ENCODE measurements around the gene ATN1.
A peak's percentile ranks its signal among the peaks of the same experiment; 100 is the strongest.

- TF ChIP-seq CREB1 (IDR thresholded peaks at IDR 0.05) (0 out of 2 replicates have a peak, but pooled peaks have one; percentile 13), SP2 (IDR thresholded peaks at IDR 0.05; ENCODE audit: low read length) (no peak), CHD1 (IDR thresholded peaks at IDR 0.05; ENCODE audit: low read depth, low read length) (no peak), SIX5 (IDR thresholded peaks at IDR 0.05; ENCODE audit: low read depth, low read length) (no peak), TAF1 (IDR thresholded peaks at IDR 0.05; ENCODE audit: low read depth, low read length) (peak; percentile 77), CTCF (IDR thresholded peaks at IDR 0.05; ENCODE audit: control extremely low read depth in 1 of 3, insufficient read depth in 1 of 3, low read depth in 1 of 3, low read length in 3 of 3) (no peak), SP1 (IDR thresholded peaks at IDR 0.05; ENCODE audit: low read depth, low read length) (peak; percentile 89), ATF3 (IDR thresholded peaks at IDR 0.05; ENCODE audit: insufficient read depth, low read depth, low read length) (no peak), POLR2AphosphoS5 (IDR thresholded peaks at IDR 0.05; ENCODE audit: low read depth, low read length) (peak; percentile 92)
These were observed 16.1 kb downstream of the ATN1 start, which contains the start of the genes C12orf57 and RNU7-1 for GRCh38 chr12:6943722-6944380.

Measured in H1 (cell line).